Measurements from ENCODE around the gene ITPRID1.

DNA sequence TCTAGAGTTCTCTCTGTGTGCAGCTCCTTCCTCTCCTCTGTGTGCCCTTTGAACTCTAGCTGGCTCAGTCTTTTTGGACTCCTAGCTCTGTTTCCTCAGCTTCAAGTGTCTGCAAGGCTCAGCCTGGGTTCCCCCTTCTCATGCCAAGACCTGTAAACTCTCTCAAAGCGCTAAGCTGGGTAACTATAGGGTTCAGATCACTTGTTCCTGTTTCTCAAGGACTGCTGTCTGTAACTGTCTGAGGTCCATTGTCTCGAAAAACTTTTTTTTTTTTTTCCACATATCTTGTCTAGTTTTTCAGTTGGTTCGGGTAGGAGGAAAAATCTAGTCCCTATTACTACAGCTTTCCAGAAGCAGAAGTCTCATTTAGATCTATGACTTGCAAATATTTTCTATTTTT is 126.5 kb downstream of the ITPRID1 start:
- TF ChIP-seq, protein P1, sequence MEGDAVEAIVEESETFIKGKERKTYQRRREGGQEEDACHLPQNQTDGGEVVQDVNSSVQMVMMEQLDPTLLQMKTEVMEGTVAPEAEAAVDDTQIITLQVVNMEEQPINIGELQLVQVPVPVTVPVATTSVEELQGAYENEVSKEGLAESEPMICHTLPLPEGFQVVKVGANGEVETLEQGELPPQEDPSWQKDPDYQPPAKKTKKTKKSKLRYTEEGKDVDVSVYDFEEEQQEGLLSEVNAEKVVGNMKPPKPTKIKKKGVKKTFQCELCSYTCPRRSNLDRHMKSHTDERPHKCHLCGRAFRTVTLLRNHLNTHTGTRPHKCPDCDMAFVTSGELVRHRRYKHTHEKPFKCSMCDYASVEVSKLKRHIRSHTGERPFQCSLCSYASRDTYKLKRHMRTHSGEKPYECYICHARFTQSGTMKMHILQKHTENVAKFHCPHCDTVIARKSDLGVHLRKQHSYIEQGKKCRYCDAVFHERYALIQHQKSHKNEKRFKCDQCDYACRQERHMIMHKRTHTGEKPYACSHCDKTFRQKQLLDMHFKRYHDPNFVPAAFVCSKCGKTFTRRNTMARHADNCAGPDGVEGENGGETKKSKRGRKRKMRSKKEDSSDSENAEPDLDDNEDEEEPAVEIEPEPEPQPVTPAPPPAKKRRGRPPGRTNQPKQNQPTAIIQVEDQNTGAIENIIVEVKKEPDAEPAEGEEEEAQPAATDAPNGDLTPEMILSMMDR (conservative IDR thresholded peaks at IDR 0.05) = no peak
- no peak for TF ChIP-seq ZFX (IDR thresholded peaks at IDR 0.05)
